HG03139 (cell line): ENCODE measurements around the gene HNRNPDL.
A peak's percentile ranks its signal among the peaks of the same experiment; 100 is the strongest.
"Not testable (repeated sequence)": the region's sequence is repeated elsewhere in the genome, so short reads cannot be mapped to it uniquely, and the experiment has no call there.

Source experiments
- ATAC-seq: cut with Tn5 transposase; IDR thresholded peaks from one replicate; pipeline ENCODE4 v1.9.1; 2021; ENCODE audit not compliant: unreplicated experiment

HNRNPDL gene

GRCh38 chr4:82390061-82390460, 40.2 kb downstream of the HNRNPDL start:
- ATAC-seq: not testable (repeated sequence)

- no peak for ATAC-seq
Measured at GRCh38 chr4:82388405-82388804, 41.9 kb downstream of the HNRNPDL start.

DNA sequence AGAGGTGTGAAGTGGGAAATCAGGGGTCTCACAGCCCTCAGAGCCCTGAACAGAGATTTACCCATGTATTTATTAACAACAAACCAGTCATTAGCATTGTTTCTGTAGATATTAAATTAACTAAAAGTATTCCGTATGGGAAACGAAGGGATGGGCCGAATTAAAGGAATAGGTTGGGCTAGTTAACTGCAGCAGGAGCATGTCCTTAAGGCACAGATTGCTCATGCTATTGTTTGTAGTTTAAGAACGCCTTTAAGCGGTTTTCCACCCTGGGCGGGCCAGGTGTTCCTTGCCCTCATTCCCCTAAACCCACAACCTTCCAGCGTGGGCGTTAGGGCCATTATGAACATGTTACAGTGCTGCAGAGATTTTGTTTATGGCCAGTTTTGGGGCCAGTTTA, 44.0 kb downstream of the HNRNPDL start:
- ATAC-seq: not testable (repeated sequence)

GRCh38 chr4:82382751-82383150, 47.5 kb downstream of the HNRNPDL start:
- no peak for ATAC-seq

DNA sequence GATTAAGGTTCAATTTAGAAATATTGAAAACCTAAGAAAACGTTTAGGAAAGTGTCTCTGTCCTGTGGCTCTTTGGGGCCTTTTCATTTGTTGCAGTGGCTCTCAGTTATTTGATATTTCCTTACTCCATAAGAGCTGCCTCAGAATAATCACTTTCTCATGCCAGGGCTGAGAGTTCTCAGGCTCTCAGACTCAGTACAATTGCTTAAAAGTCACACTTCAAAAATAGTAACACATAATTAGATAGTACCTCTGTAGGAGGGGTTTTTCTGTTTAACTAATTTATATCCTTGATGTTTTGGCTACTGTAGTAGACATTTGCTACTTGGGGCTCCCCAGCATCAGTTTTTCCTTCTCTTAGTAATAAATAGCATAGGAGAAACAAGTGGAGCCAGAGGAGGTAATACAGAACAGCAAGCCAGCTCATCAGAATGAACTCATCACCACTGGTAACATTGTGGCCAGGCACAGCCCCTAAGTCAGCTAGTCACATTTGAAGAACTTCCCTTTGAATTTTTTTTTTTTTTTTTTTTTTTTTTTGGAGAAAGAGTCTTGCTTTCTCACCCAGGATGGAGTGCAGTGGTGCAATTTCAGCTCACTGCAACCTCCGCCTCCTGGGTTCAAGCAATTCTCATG, 48.5 kb downstream of the HNRNPDL start:
- ATAC-seq: no peak

DNA sequence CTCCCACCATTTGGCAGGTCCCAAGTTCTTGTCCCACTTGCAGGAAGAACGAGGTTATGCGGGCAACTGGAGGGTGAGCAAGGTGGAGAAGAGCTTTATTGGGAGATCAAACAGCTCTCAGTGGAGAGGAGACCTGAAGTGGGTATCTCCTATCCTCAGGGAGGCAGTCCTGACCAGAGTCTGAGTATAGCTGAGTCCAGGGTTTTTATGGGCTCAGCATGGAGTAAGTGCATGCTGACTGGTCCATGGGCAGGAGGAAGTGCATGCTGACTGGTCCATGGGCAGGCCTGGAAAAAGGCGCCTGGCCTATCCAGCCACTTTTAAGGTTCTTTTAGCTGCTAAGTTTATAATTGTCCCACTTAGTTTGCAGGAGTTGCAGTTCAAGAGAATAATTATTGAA, 49.0 kb downstream of the HNRNPDL start:
- no peak for ATAC-seq

GRCh38 chr4:82380831-82381230, 49.4 kb downstream of the HNRNPDL start:
- no peak for ATAC-seq

- no peak for ATAC-seq
Measured at GRCh38 chr4:82380344-82380743, 49.9 kb downstream of the HNRNPDL start.

DNA sequence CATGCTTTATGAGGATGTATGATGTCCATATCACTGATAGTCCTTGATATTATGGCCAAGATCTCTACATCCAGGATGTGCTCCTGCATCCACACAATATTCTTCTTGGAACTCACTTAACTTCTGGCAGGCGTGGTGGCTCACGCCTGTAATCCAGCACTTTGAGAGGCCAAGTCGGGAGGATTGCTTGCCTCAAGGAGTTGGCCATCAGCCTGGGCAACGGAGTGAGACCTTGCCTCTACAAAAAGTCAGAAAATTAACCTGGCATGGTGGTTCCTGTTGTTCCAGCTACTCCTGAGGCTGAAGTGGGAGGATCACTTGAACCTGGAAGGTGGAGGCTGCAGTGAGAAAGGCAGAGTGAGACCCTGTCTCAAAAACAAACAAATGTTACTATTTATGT, 54.2 kb downstream of the HNRNPDL start:
- ATAC-seq: no peak

GRCh38 chr4:82373816-82374625, 56.2 kb downstream of the HNRNPDL start, which contains the start of gene HNRNPD:
Gene HNRNPD, minus strand, starts transcription at chr4:82373991. Its CDS starts 313 bp downstream, at chr4:82373678.
- ATAC-seq: peak; percentile 93

GRCh38 chr4:82373486-82373815, 56.8 kb downstream of the HNRNPDL start:
- ATAC-seq: peak; percentile 10
